ENCODE measurements around the gene ST6GALNAC2. TPM values are rescaled to one million over a fixed set of nuclear protein-coding genes. Genes with fewer than 3 reads are reported as not detected.

ST6GALNAC2 gene
- total RNA-seq, 2 donors from 2014 or later: 6.9 to 10.1 TPM

- peaks cover 3% of the 10 kb centered on the region for H3K4me1 ChIP-seq
- intact Hi-C loops (cut with DNase I): no loop called here
- H3K36me3 ChIP-seq (replicated peaks in 1 of 2; ENCODE audit: insufficient read depth in 1 of 2, low read depth in 2 of 2): no peaks in the 10 kb centered on the region
- TF ChIP-seq POLR2A (IDR thresholded peaks at IDR 0.05) (no peak), CTCF (IDR thresholded peaks at IDR 0.05) (no peak)
- no peak for ATAC-seq
- 87 to 92% methylated on average over 2 of the region's 2 CpGs for WGBS, 2 donors
- H3K27ac ChIP-seq: no peak overlapping the region
- DNase-seq: no peak
- H3K9me3 ChIP-seq: no peaks in the 10 kb centered on the region
- H3K27me3 ChIP-seq: no peaks in the 10 kb centered on the region
- H3K4me3 ChIP-seq: no peak overlapping the region
These were observed 6.4 kb downstream of the ST6GALNAC2 start for GRCh38 chr17:76579281-76579680.

DNA sequence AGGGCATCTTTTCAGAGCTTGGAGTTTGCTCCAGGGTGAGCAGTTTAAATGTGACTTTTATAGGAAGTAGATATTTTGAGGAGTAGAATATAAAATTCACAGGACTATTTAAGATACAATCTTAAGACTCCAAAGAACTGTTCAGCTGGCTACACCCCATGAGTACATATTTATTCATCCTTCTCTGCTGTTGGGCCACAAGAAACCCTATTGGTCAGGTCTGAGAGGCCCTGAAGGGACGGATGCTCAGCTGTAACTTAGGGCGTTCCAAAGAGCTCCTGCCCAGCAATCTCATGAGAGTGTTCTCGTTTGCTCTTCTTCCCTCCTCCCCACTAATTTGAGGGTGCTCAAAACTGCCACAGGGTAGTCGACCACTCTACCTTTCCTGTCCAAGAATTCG, 7.3 kb downstream of the ST6GALNAC2 start:
- intact Hi-C loops (cut with DNase I): no loop called here
- ATAC-seq (no peak), DNase-seq (no peak)
- 67 to 69% methylated on average over 5 of the region's 5 CpGs for WGBS, 2 donors
- no peaks in the 10 kb centered on the region for H3K4me1 ChIP-seq
- H3K4me3 ChIP-seq: no peak overlapping the region
- no peaks in the 10 kb centered on the region for H3K36me3 ChIP-seq (replicated peaks in 1 of 2; ENCODE audit: insufficient read depth in 1 of 2, low read depth in 2 of 2)
- no peaks in the 10 kb centered on the region for H3K9me3 ChIP-seq
- no peaks in the 10 kb centered on the region for H3K27me3 ChIP-seq
- H3K27ac ChIP-seq: no peak overlapping the region
- TF ChIP-seq CTCF (IDR thresholded peaks at IDR 0.05) (no peak), POLR2A (IDR thresholded peaks at IDR 0.05) (no peak)

DNA sequence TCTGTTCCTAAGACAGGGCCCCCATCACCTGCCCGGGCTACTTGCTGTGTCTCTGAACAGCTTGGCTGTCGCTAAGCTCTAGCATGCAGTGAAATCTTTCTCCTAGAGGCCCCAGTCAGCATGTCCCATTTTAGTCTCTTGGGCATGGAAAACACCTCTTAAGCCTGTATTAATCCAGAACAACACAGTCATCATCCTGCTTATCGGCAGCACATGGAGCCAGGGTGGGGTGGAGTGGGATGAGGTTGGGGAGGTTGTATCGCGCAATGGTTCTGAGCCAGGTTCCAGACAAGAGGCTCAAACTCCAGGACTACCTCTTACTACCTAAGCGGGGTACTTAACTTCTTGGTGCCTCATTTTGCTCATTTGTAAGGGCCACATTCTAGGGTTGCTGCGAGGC, 7.8 kb downstream of the ST6GALNAC2 start:
- ATAC-seq (no peak), DNase-seq (no peak)
- no peak overlapping the region for H3K27ac ChIP-seq
- intact Hi-C loops (cut with DNase I): no loop called here
- TF ChIP-seq POLR2A (IDR thresholded peaks at IDR 0.05) (no peak), CTCF (IDR thresholded peaks at IDR 0.05) (no peak)
- no peaks in the 10 kb centered on the region for H3K27me3 ChIP-seq
- H3K9me3 ChIP-seq: no peaks in the 10 kb centered on the region
- no peak overlapping the region for H3K4me3 ChIP-seq
- WGBS, 2 donors: 89 to 95% methylated on average over 7 of the region's 7 CpGs
- H3K36me3 ChIP-seq (replicated peaks in 1 of 2; ENCODE audit: insufficient read depth in 1 of 2, low read depth in 2 of 2): no peaks in the 10 kb centered on the region
- H3K4me1 ChIP-seq: no peaks in the 10 kb centered on the region

GRCh38 chr17:76576189-76576588, 9.5 kb downstream of the ST6GALNAC2 start:
- Histone ChIP-seq H3K27ac (no peak overlapping the region), H3K4me1 (no peaks in the 10 kb centered on the region), H3K27me3 (no peaks in the 10 kb centered on the region), H3K36me3 (replicated peaks in 1 of 2; ENCODE audit: insufficient read depth in 1 of 2, low read depth in 2 of 2) (no peaks in the 10 kb centered on the region), H3K9me3 (no peaks in the 10 kb centered on the region), H3K4me3 (no peak overlapping the region)
- TF ChIP-seq CTCF (IDR thresholded peaks at IDR 0.05): no peak
- 78 to 81% methylated on average over 9 of the region's 9 CpGs for WGBS, 2 donors
- no peak for DNase-seq
- ATAC-seq: no peak
- intact Hi-C loops (cut with DNase I): no loop called here

DNA sequence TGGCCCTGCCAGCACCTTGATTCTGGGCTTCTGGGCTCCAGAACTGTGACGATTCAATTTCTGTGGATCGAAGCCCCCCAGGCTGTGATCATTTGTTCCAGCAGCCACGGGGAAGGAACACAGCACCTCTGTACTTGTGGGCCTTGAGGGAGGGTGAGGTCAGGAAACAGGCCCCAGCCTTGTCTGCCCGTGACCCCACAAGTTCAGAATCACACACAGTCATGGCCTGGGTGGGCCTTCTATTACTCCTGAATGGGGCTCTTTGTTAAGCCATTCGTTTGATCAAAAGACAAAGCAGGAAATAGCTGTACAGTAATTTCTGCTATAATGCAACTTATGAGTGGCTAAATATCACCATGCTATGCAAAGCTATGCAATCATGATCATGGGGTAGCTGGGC, 10.1 kb downstream of the ST6GALNAC2 start:
- intact Hi-C loops (cut with DNase I): no loop called here
- no peak overlapping the region for H3K27ac ChIP-seq
- H3K9me3 ChIP-seq: no peaks in the 10 kb centered on the region
- no peaks in the 10 kb centered on the region for H3K4me1 ChIP-seq
- 67 to 80% methylated on average over 5 of the region's 5 CpGs for WGBS, 2 donors
- DNase-seq (no peak), ATAC-seq (no peak)
- no peak overlapping the region for H3K4me3 ChIP-seq
- H3K36me3 ChIP-seq (replicated peaks in 1 of 2; ENCODE audit: insufficient read depth in 1 of 2, low read depth in 2 of 2): no peaks in the 10 kb centered on the region
- no peaks in the 10 kb centered on the region for H3K27me3 ChIP-seq
- TF ChIP-seq POLR2A (IDR thresholded peaks at IDR 0.05) (no peak), CTCF (IDR thresholded peaks at IDR 0.05) (no peak)
